Activated T-cell treated with anti-CD3 and anti-CD28 coated beads for 24 hours (primary cell): ENCODE measurements around the gene CRACR2B.

Experiments
- DNase-seq: peaks from one replicate; pipeline ENCODE4 v3.0.0-alpha.2; 2020; ENCODE audit warnings: low read depth

CRACR2B gene

GRCh38 chr11:868802-869201 lies 41.1 kb downstream of the CRACR2B start:
- no peak for DNase-seq

- no peak for DNase-seq
Measured at GRCh38 chr11:869399-870126, 41.8 kb downstream of the CRACR2B start.

GRCh38 chr11:870127-870413 lies 42.4 kb downstream of the CRACR2B start:
- no peak for DNase-seq

- no peak for DNase-seq
Measured at GRCh38 chr11:870418-870817, 42.7 kb downstream of the CRACR2B start.

- DNase-seq = no peak
Measured at GRCh38 chr11:871472-871871, 43.8 kb downstream of the CRACR2B start.

GRCh38 chr11:872799-873198 lies 45.1 kb downstream of the CRACR2B start:
- DNase-seq = no peak

GRCh38 chr11:873706-874105 lies 46.0 kb downstream of the CRACR2B start:
- DNase-seq = no peak

- no peak for DNase-seq
Measured at GRCh38 chr11:875203-875602, 47.5 kb downstream of the CRACR2B start.

- DNase-seq = no peak
Measured at GRCh38 chr11:875769-876301, 48.1 kb downstream of the CRACR2B start.

GRCh38 chr11:876545-876944 lies 48.8 kb downstream of the CRACR2B start:
- DNase-seq = no peak

GRCh38 chr11:877565-877964 lies 49.8 kb downstream of the CRACR2B start:
- peak; percentile 20 for DNase-seq

- no peak for DNase-seq
Measured at GRCh38 chr11:880447-880846, 52.7 kb downstream of the CRACR2B start.
